ENCODE data around the gene FAM120B. TPM values are rescaled to one million over a fixed set of nuclear protein-coding genes. Genes with fewer than 3 reads are reported as not detected.
A peak's percentile ranks its signal among the peaks of the same experiment; 100 is the strongest.

FAM120B gene
- polyA plus RNA-seq, 1 donor from 2014 or later = 17.9 TPM

- Histone ChIP-seq H3F3A (ENCODE audit: insufficient read depth, low read length, poor library complexity, severe bottlenecking) (no peaks in the 10 kb centered on the region), H3K4me2 (ENCODE audit: low read length) (no peak overlapping the region), H3K4me3 (ENCODE audit: low read length) (no peak overlapping the region), H3K27ac (ENCODE audit: low read length) (no peak overlapping the region), H3K79me2 (replicated peaks; ENCODE audit: insufficient read depth, low read length) (no peaks in the 10 kb centered on the region), H4K20me1 (ENCODE audit: insufficient read depth) (no peaks in the 10 kb centered on the region), H2AFZ (ENCODE audit: low read depth, low read length) (no peak overlapping the region), H3K9me3 (ENCODE audit: low read length) (peaks cover 5% of the 10 kb centered on the region), H3K36me3 (ENCODE audit: insufficient read depth, low read length) (no peaks in the 10 kb centered on the region), H3K27me3 (ENCODE audit: insufficient read depth, low read depth, low read length) (no peaks in the 10 kb centered on the region), H3K9me2 (ENCODE audit: insufficient read depth, low read length) (no peaks in the 10 kb centered on the region), H3K9ac (ENCODE audit: low read length) (no peak overlapping the region)
- TF ChIP-seq SMC3 (conservative IDR thresholded peaks at IDR 0.05; ENCODE audit: poor library complexity) (no peak), EP300 (conservative IDR thresholded peaks at IDR 0.05; ENCODE audit: poor library complexity, severe bottlenecking) (no peak), POLR2AphosphoS5 (IDR thresholded peaks at IDR 0.05) (no peak), RAD21 (conservative IDR thresholded peaks at IDR 0.05) (no peak), REST (IDR thresholded peaks at IDR 0.05; ENCODE audit: borderline replicate concordance) (no peak), TAF1 (IDR thresholded peaks at IDR 0.05; ENCODE audit: low read depth) (no peak), MXI1 (conservative IDR thresholded peaks at IDR 0.05; ENCODE audit: poor library complexity, severe bottlenecking) (no peak), CTCF (IDR thresholded peaks at IDR 0.05; ENCODE audit: poor library complexity, severe bottlenecking) (no peak), EZH2 (IDR thresholded peaks at IDR 0.05; ENCODE audit: borderline replicate concordance, insufficient read depth, low read length, poor library complexity, severe bottlenecking) (no peak)
Observed at GRCh38 chr6:170436209-170436809, 129.8 kb downstream of the FAM120B start.

GRCh38 chr6:170437719-170438401, 131.3 kb downstream of the FAM120B start:
- peaks cover 5% of the 10 kb centered on the region for H3K9me3 ChIP-seq (ENCODE audit: low read length)
- TF ChIP-seq TAF1 (IDR thresholded peaks at IDR 0.05; ENCODE audit: low read depth) = no peak
- no peak for TF ChIP-seq EZH2 (IDR thresholded peaks at IDR 0.05; ENCODE audit: borderline replicate concordance, insufficient read depth, low read length, poor library complexity, severe bottlenecking)
- TF ChIP-seq CTCF (IDR thresholded peaks at IDR 0.05; ENCODE audit: poor library complexity, severe bottlenecking) = no peak
- TF ChIP-seq MXI1 (conservative IDR thresholded peaks at IDR 0.05; ENCODE audit: poor library complexity, severe bottlenecking) = no peak
- TF ChIP-seq RAD21 (conservative IDR thresholded peaks at IDR 0.05) = no peak
- no peak for TF ChIP-seq EP300 (conservative IDR thresholded peaks at IDR 0.05; ENCODE audit: poor library complexity, severe bottlenecking)
- TF ChIP-seq REST (IDR thresholded peaks at IDR 0.05; ENCODE audit: borderline replicate concordance) = no peak
- no peak for TF ChIP-seq SMC3 (conservative IDR thresholded peaks at IDR 0.05; ENCODE audit: poor library complexity)
- TF ChIP-seq POLR2AphosphoS5 (IDR thresholded peaks at IDR 0.05) = no peak
- H3K4me3 ChIP-seq (ENCODE audit: low read length) = peak overlapping the region; percentile 41
- H3K27ac ChIP-seq (ENCODE audit: low read length) = peak overlapping the region; percentile 55
- H4K20me1 ChIP-seq (ENCODE audit: insufficient read depth) = no peaks in the 10 kb centered on the region
- H3K79me2 ChIP-seq (replicated peaks; ENCODE audit: insufficient read depth, low read length) = no peaks in the 10 kb centered on the region
- no peaks in the 10 kb centered on the region for H3F3A ChIP-seq (ENCODE audit: insufficient read depth, low read length, poor library complexity, severe bottlenecking)
- no peak overlapping the region for H3K4me2 ChIP-seq (ENCODE audit: low read length)
- H2AFZ ChIP-seq (ENCODE audit: low read depth, low read length) = no peak overlapping the region
- H3K27me3 ChIP-seq (ENCODE audit: insufficient read depth, low read depth, low read length) = no peaks in the 10 kb centered on the region
- H3K9me2 ChIP-seq (ENCODE audit: insufficient read depth, low read length) = no peaks in the 10 kb centered on the region
- peak overlapping the region; percentile 29 for H3K9ac ChIP-seq (ENCODE audit: low read length)
- no peaks in the 10 kb centered on the region for H3K36me3 ChIP-seq (ENCODE audit: insufficient read depth, low read length)
